GM19240 (cell line): ENCODE measurements around the gene LDLRAD4.
A peak's percentile ranks its signal among the peaks of the same experiment; 100 is the strongest.

Experiments
- DNase-seq: peaks from one replicate; pipeline ENCODE4 v3.0.0; 2011; ENCODE audit warnings: low spot score; ENCODE audit not compliant: insufficient read length

Gene LDLRAD4

GRCh38 chr18:13547347-13547746 is 328.8 kb downstream of the LDLRAD4 start:
- DNase-seq: no peak

GRCh38 chr18:13548106-13548819 is 329.7 kb downstream of the LDLRAD4 start:
- no peak for DNase-seq

- no peak for DNase-seq
These were observed 330.7 kb downstream of the LDLRAD4 start for GRCh38 chr18:13548966-13549879.

GRCh38 chr18:13549880-13550232 is 331.3 kb downstream of the LDLRAD4 start:
- DNase-seq: no peak

GRCh38 chr18:13550418-13551304 is 332.1 kb downstream of the LDLRAD4 start:
- DNase-seq: no peak

GRCh38 chr18:13551305-13551603 is 332.7 kb downstream of the LDLRAD4 start:
- no peak for DNase-seq

GRCh38 chr18:13551841-13552733 is 333.5 kb downstream of the LDLRAD4 start:
- DNase-seq: no peak

GRCh38 chr18:13553449-13553848 is 334.9 kb downstream of the LDLRAD4 start:
- DNase-seq: no peak

GRCh38 chr18:13555192-13555591 is 336.6 kb downstream of the LDLRAD4 start:
- DNase-seq: no peak

- DNase-seq: no peak
These were observed 337.3 kb downstream of the LDLRAD4 start for GRCh38 chr18:13555865-13556264.

GRCh38 chr18:13556502-13556901 is 337.9 kb downstream of the LDLRAD4 start:
- no peak for DNase-seq

GRCh38 chr18:13558124-13558523 is 339.6 kb downstream of the LDLRAD4 start:
- DNase-seq: no peak

GRCh38 chr18:13558790-13559189 is 340.2 kb downstream of the LDLRAD4 start:
- DNase-seq: no peak

GRCh38 chr18:13559754-13560153 is 341.2 kb downstream of the LDLRAD4 start:
- DNase-seq: no peak

- no peak for DNase-seq
These were observed 341.7 kb downstream of the LDLRAD4 start for GRCh38 chr18:13560306-13560705.

- DNase-seq: peak; percentile 35
These were observed 344.0 kb downstream of the LDLRAD4 start for GRCh38 chr18:13562494-13563029.

GRCh38 chr18:13563390-13563805 is 344.8 kb downstream of the LDLRAD4 start:
- no peak for DNase-seq

- no peak for DNase-seq
These were observed 346.0 kb downstream of the LDLRAD4 start for GRCh38 chr18:13564579-13564978.

- DNase-seq: no peak
These were observed 346.7 kb downstream of the LDLRAD4 start for GRCh38 chr18:13565228-13565627.

- DNase-seq: peak; percentile 45
These were observed 348.6 kb downstream of the LDLRAD4 start for GRCh38 chr18:13566941-13567746.
